Activated T-helper 17 cell treated with anti-CD3 and anti-CD28 coated beads, Interleukin-2, amount 50 U/mL, for 72 hours (primary cell): ENCODE results near the gene TDRKH. TPM values are rescaled to one million over a fixed set of nuclear protein-coding genes. Genes with fewer than 3 reads are reported as not detected.

Experiments
- ATAC-seq: fragments of 150-1000 bp; cut with Tn5 transposase; replicated peaks from 2 replicates; pipeline ENCODE4 v1.10.0; 2021; ENCODE audit warnings: mild to moderate bottlenecking, moderate library complexity
- H3K27ac Mint-ChIP-seq: one replicate; pipeline ENCODE4 v1.8.0; 2022; ENCODE audit warnings: mixed read lengths
- H3K27me3 Mint-ChIP-seq: one replicate; pipeline ENCODE4 v1.8.0; 2022; ENCODE audit warnings: mixed read lengths
- H3K36me3 Mint-ChIP-seq: one replicate; pipeline ENCODE4 v1.8.0; 2022; ENCODE audit warnings: low read depth, mild to moderate bottlenecking, mixed read lengths
- H3K4me1 Mint-ChIP-seq: one replicate; pipeline ENCODE4 v1.8.0; 2022; ENCODE audit warnings: mixed read lengths
- H3K4me3 Mint-ChIP-seq: one replicate; pipeline ENCODE4 v1.8.0; 2022; ENCODE audit warnings: mild to moderate bottlenecking, mixed read lengths
- H3K9me3 Mint-ChIP-seq: one replicate; pipeline ENCODE4 v1.8.0; 2022; ENCODE audit warnings: mixed read lengths
- total RNA-seq, 2 donors: library from RNA; stranded (reverse); gene quantifications; one replicate each; pipeline ENCODE4 v1.2.3, GENCODE V29; 2022

TDRKH gene
- total RNA-seq, 2 donors from 2014 or later: 20.3 to 21.8 TPM

DNA sequence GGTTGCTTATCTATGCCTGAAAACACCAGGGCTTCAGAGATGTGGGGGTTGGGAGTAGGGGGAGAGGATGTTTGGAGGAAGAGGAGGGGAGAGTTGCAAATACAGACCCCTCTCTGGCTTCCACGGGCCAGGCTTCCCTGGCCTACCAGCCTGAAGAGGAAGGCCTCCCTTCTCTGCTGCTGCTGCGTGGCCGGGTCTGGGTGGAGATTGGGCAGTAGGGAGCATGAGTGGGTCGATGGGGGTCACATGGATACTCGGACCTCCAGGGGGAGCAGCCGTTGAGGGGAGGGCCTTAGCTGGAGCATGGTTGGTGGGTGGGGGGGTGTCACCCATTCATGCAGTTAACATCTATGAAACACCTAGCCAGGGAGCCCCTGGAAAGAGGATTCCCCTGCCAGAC, 39.8 kb upstream of the TDRKH start:
- H3K4me3 Mint-ChIP-seq: peak overlapping the region; percentile 94

GRCh38 chr1:151829352-151830046, 39.2 kb upstream of the TDRKH start:
- H3K9me3 Mint-ChIP-seq: no peaks in the 10 kb centered on the region
- peaks cover 62% of the 10 kb centered on the region for H3K4me1 Mint-ChIP-seq
- peaks cover 26% of the 10 kb centered on the region for H3K36me3 Mint-ChIP-seq
- peak; percentile 5 for ATAC-seq
- peak overlapping the region; percentile 93 for H3K27ac Mint-ChIP-seq
- H3K27me3 Mint-ChIP-seq: no peaks in the 10 kb centered on the region
- H3K4me3 Mint-ChIP-seq: peak overlapping the region; percentile 94

More for the DNA sequence above, 39.8 kb upstream of the TDRKH start:
- Mint-ChIP-seq H3K27me3 (no peaks in the 10 kb centered on the region), H3K36me3 (peaks cover 21% of the 10 kb centered on the region), H3K9me3 (no peaks in the 10 kb centered on the region), H3K4me1 (peaks cover 62% of the 10 kb centered on the region), H3K27ac (peak overlapping the region; percentile 93)
- no peak for ATAC-seq

DNA sequence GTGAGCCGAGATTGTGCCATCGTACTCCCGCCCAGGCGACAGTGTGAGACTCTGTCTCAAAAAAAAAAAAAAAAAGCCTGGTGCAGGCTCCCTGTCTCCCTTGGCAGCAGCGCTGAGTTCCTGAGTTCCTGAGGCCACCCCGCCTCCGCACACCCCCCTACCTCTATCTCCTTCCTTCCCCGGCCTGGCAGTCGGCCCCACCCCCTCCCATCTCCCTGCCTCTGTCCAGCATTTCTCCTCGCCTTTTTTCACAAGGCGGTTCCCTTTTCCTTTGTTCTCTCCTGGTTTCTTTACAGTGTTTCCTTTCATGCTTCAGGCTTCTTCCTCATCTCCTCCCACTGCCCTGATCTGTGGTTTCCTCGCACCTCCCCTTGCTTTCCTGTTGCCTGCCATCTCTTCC, 38.6 kb upstream of the TDRKH start:
- Mint-ChIP-seq H3K4me3 (peak overlapping the region; percentile 94), H3K36me3 (peaks cover 32% of the 10 kb centered on the region), H3K9me3 (no peaks in the 10 kb centered on the region), H3K4me1 (peaks cover 61% of the 10 kb centered on the region), H3K27ac (peak overlapping the region; percentile 93), H3K27me3 (no peaks in the 10 kb centered on the region)
- ATAC-seq: no peak

DNA sequence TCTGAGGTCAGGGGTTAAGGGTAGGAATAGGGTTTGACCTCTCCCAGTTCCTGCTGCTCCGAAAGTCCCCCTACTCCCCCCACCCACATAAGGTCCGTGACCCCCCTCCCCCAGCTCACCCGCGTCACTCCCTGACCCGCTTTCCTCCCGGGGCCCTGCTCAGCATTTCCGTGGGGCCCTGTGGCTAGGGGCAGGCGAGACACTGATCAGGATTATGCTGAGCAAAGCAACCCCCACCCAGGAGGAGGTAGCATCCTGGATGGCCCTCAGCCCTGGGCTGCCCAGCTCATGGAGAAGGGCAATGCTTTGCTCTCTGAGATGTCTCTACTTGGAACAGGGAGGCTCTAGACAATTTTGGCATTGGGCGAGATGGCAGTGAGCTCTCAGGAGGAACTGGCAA, 37.6 kb upstream of the TDRKH start:
- Mint-ChIP-seq H3K27ac (peak overlapping the region; percentile 93), H3K27me3 (no peaks in the 10 kb centered on the region), H3K4me3 (peak overlapping the region; percentile 94), H3K36me3 (peaks cover 43% of the 10 kb centered on the region), H3K4me1 (peaks cover 56% of the 10 kb centered on the region), H3K9me3 (no peaks in the 10 kb centered on the region)
- no peak for ATAC-seq

- peak overlapping the region; percentile 93 for H3K27ac Mint-ChIP-seq
- no peaks in the 10 kb centered on the region for H3K27me3 Mint-ChIP-seq
- peaks cover 50% of the 10 kb centered on the region for H3K4me1 Mint-ChIP-seq
- H3K9me3 Mint-ChIP-seq: no peaks in the 10 kb centered on the region
- H3K4me3 Mint-ChIP-seq: peak overlapping the region; percentile 94
- ATAC-seq: peak; percentile 29
- peaks cover 61% of the 10 kb centered on the region for H3K36me3 Mint-ChIP-seq
Measured at GRCh38 chr1:151825751-151826660, 35.7 kb upstream of the TDRKH start.

GRCh38 chr1:151825204-151825603, 34.9 kb upstream of the TDRKH start:
- Mint-ChIP-seq H3K9me3 (no peaks in the 10 kb centered on the region), H3K27ac (peak overlapping the region; percentile 93), H3K4me3 (peak overlapping the region; percentile 94), H3K27me3 (no peaks in the 10 kb centered on the region), H3K4me1 (peaks cover 51% of the 10 kb centered on the region), H3K36me3 (peaks cover 69% of the 10 kb centered on the region)
- ATAC-seq: no peak

DNA sequence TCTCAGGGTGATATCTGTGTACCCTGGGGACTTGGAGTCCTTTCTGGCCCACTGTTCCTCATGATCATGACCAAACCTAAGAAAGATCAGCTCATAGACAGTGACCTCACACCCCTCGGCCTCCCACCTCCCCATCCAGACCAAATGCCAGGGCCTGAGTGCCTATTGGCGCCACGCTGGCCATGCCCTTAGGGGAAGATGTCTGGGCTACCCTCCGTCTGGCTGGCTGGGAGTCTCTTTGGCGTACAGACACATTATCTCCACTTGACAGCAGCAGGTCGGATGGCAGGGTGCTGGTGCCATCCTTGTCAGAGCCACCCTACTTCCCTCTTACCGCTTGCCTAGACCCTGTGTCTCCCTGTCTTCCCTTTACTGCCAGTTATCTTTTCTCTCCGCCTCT, 32.9 kb upstream of the TDRKH start:
- peaks cover 50% of the 10 kb centered on the region for H3K4me1 Mint-ChIP-seq
- H3K27me3 Mint-ChIP-seq: no peaks in the 10 kb centered on the region
- H3K27ac Mint-ChIP-seq: peak overlapping the region; percentile 93
- peak; percentile 2 for ATAC-seq
- no peaks in the 10 kb centered on the region for H3K9me3 Mint-ChIP-seq
- H3K4me3 Mint-ChIP-seq: peak overlapping the region; percentile 94
- H3K36me3 Mint-ChIP-seq: peaks cover 89% of the 10 kb centered on the region

GRCh38 chr1:151822404-151822803, 32.1 kb upstream of the TDRKH start:
- Mint-ChIP-seq H3K9me3 (no peaks in the 10 kb centered on the region), H3K27ac (peak overlapping the region; percentile 93), H3K36me3 (peaks cover 93% of the 10 kb centered on the region), H3K4me3 (peak overlapping the region; percentile 94), H3K4me1 (peaks cover 46% of the 10 kb centered on the region), H3K27me3 (no peaks in the 10 kb centered on the region)
- ATAC-seq: peak; percentile 52

DNA sequence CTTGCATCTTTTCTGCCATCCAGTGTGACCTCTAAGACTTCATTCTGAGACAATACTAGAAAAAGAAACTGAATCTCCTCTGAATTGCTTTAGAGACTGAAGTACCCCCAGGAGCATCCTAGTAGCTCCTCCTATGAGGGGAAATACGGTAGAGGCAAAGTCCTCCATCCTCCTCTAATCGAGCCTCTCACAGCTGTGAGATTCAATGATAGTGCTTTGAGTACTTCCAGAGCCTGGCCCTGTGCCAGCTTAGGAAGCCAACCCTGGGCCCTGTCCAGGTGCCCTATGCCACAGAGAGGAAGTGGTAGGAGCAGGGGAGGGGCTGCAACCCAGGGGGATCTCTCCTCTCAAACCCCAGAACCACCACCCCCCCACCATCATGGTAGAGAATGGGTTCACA, 30.6 kb upstream of the TDRKH start:
- Mint-ChIP-seq H3K27me3 (no peaks in the 10 kb centered on the region), H3K4me1 (peaks cover 53% of the 10 kb centered on the region), H3K27ac (peak overlapping the region; percentile 93), H3K9me3 (no peaks in the 10 kb centered on the region), H3K36me3 (peaks cover 100% of the 10 kb centered on the region), H3K4me3 (peak overlapping the region; percentile 94)
- peak; percentile 5 for ATAC-seq

DNA sequence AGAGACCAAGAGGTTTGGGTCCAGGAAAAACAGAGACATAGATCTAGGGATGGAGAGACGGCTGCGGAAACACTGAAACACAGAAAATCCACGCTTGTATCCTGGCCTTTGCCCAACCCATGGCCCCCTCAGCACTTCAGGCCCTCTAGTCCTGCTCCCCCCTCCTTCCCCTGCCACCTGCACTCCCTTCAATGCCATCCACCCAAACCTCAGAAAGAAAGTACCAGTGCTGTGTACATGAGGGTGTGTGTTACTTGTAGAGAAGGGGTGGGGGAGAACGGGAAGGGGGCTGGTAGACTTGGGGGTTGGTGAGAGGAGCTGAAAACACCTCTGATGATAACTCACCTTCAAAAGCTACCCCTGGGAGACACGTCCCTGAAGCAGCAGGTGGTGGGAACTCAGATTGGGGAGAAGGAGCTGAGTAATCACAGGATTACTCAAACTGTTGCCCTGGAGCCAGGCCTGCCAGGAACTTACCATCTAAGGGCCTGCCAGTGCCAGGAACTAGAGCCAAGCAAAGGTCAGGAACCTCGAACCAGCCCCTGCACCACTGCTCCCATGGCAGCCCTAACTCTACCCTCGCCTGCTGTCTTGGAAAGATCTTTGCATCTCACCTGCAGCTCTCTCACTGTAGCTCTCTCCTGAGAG, 29.8 kb upstream of the TDRKH start:
- Mint-ChIP-seq H3K9me3 (no peaks in the 10 kb centered on the region), H3K36me3 (peaks cover 100% of the 10 kb centered on the region), H3K4me1 (peaks cover 59% of the 10 kb centered on the region), H3K27ac (peak overlapping the region; percentile 93), H3K27me3 (no peaks in the 10 kb centered on the region), H3K4me3 (peak overlapping the region; percentile 94)
- ATAC-seq: peak; percentile 72

GRCh38 chr1:151819227-151819835, 29.0 kb upstream of the TDRKH start:
- peaks cover 100% of the 10 kb centered on the region for H3K36me3 Mint-ChIP-seq
- ATAC-seq: no peak
- peak overlapping the region; percentile 93 for H3K27ac Mint-ChIP-seq
- peak overlapping the region; percentile 94 for H3K4me3 Mint-ChIP-seq
- no peaks in the 10 kb centered on the region for H3K9me3 Mint-ChIP-seq
- H3K27me3 Mint-ChIP-seq: no peaks in the 10 kb centered on the region
- H3K4me1 Mint-ChIP-seq: peaks cover 64% of the 10 kb centered on the region

DNA sequence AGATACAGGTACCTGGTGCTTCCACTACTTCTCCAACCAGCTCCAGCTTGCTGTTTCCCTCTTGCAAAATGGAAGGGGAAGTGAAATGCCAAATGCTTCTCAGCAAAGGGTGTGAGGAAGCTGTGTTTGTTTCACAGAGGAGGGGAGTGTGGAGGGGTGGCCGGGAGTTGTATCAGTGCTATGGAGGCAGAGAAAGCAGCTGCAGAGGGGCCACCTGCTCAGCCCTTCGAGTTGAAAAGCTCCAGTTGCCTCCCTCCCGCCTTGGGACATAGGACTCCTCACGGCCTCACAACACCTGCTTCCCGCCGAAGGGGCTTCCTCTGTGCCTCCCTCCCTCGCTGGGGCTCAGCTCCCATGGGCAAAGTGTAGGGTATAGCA, 27.0 kb upstream of the TDRKH start:
- ATAC-seq: no peak

DNA sequence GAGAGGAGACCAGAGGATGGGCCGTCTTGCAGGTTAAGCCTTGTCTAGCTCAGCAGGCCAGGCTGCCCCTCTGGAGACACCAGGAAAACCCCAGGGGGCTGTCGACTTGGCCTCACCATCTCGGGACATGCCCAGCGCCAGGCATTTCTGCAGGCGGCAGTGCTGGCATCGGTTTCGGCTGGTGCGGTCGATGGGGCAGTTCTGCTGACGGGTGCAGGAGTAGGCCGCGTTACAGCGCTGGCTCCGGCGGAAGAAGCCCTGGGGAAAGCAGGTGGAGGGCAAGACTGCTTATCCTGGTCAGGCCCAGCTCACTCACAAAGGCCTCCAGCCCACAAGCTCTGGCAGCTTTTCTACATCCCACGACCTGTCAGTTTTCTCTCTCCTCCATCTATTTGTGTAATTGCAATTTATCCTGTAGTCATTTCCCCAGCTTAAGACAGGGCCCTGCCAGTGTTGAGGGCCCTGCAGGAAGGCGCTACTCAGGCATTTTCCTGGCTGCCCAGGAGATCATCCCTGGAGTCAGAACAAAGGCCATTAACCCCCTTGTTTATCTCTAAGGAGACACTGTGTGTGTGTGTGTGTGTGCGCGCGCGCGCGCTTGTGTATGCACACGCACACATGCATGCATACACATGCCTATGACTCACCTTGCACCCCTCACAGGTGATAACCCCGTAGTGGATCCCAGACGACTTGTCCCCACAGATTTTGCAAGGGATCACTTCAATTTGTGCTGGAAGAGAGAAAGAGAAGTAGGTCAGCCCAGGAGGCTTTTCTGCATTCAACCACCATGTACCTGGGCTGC, 26.4 kb upstream of the TDRKH start:
- H3K4me3 Mint-ChIP-seq: peak overlapping the region; percentile 94
- peak overlapping the region; percentile 93 for H3K27ac Mint-ChIP-seq
- H3K9me3 Mint-ChIP-seq: no peaks in the 10 kb centered on the region
- H3K4me1 Mint-ChIP-seq: peaks cover 64% of the 10 kb centered on the region
- no peaks in the 10 kb centered on the region for H3K27me3 Mint-ChIP-seq
- no peak for ATAC-seq
- peaks cover 100% of the 10 kb centered on the region for H3K36me3 Mint-ChIP-seq

More for the DNA sequence above, 27.0 kb upstream of the TDRKH start:
- Mint-ChIP-seq H3K9me3 (no peaks in the 10 kb centered on the region), H3K36me3 (peaks cover 100% of the 10 kb centered on the region), H3K27me3 (no peaks in the 10 kb centered on the region), H3K27ac (peak overlapping the region; percentile 93), H3K4me1 (peaks cover 68% of the 10 kb centered on the region), H3K4me3 (peak overlapping the region; percentile 94)
